Stimulated activated CD8-positive, alpha-beta memory T cell treated with anti-CD3 and anti-CD28 coated beads, Interleukin-15, amount 100 ng/mL, for 4 hours (primary cell): ENCODE results near the gene CTNNBIP1.
A peak's percentile ranks its signal among the peaks of the same experiment; 100 is the strongest.

ENCODE experiments used
- DNase-seq, 2 donors: peaks; one replicate each; pipeline ENCODE4 v3.0.0-alpha.2; 2020; ENCODE audit warnings: low read depth in 2 of 2

CTNNBIP1 gene

GRCh38 chr1:9877962-9878361, 32.1 kb downstream of the CTNNBIP1 start:
- no peak for DNase-seq

- DNase-seq = no peak
These were observed 34.5 kb downstream of the CTNNBIP1 start for GRCh38 chr1:9875636-9876000.

DNA sequence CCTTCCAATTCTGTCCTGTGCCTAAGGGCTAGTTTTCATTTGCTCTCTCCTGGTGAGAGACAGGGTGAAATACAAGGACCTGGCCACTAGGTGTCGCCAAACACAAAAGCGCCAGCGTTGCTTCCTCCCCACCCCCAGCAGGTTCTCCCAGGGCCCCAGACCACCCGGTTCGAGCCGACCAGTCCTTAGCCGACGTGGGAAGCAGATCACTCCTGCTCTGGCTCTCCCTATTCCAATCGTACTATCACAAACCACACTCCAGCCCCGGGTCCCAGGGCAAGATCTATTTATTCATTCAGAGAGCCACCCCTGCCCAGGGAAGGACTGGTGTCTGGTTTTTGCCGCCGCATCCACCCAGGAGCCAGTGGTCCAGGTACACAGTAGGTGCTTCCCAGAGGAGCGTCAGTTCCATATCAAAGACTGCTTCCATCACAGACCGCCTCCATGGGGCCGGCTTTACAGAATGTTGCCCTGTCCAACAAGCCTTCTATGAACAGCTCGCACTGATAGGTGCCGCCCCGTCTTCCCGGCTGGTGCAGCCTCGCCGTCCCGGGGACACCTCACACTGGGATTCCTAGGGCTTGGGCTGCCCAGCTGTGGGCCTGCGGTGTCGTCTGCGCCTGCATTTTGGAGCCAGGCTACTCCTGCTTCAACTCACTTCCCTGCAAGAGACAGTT, 35.0 kb downstream of the CTNNBIP1 start:
- DNase-seq = peak; percentile 32 to 48

GRCh38 chr1:9874412-9874811, 35.7 kb downstream of the CTNNBIP1 start:
- DNase-seq = no peak

DNA sequence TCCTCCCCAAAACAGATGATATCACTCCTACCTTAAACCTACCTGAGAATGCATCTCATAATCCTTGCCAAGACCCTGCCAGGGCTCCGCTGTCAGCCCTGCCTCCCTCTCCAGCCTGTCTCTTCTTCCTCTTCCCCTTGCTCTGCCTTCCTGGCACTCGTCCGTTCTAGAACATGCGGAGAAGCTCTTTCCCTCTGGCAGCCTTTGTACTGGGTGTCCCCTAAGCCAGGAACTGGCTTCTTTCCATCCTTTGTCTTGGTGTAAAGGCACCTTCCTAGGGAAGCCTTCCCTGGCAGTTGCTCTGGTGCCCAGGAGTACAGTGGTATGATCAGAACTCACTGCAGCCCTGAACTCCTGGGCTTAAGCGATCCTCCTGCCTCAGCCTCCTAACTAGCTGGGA, 36.1 kb downstream of the CTNNBIP1 start:
- DNase-seq = no peak

DNA sequence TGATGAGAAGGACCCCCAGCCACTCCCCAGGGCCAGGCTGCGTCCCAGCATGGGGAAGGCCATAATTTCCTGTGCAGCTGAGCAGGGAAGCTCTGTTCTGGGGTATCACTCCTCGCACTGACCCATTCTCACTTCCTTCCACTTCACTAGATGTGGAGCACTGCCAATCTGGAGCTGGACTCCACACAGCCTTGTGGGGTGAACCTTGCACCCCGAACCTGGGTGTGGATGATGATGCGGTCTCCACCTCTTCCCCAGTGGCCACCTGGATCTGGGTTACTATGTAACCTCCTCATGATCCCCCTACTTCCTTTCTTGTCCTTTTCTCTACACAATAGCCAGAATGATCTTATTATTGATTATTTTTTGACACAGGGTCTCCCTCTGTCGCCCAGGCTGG, 36.7 kb downstream of the CTNNBIP1 start:
- no peak for DNase-seq

DNA sequence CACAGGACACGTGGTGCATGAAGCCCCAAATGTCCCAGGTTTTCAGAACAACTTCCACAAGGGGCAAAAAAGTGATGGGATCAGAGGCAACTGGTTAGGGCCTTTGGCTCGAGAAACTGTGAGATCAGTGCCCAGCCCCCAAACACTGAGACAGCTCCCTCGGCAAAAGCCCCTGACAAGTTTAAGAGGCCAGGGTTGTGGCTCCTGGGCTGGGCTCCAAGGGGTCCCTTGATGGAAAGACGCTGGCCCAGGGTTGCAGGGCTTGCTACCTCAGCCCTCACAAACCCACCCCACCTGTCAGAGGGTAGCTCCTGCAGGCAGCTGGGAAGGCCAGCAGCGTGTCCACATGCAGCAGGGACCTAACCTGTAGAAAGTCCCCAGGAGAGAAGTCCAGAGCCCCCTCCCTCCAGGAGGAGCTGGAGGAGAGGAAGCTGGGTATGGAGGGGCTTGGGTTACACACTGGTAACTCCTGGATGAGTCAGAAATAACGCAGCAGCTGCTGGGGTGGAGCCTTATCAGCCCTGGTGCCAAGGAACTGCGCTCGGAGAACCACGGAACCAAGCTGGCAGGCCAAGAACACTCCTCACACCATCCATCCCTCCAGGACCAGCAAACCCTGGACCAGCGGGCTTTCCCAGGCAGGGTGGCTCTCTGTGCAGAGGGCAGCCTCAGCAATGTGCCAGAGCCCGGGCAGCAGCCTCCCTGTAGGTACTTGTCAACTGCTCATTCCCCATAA, 37.5 kb downstream of the CTNNBIP1 start:
- no peak for DNase-seq

DNA sequence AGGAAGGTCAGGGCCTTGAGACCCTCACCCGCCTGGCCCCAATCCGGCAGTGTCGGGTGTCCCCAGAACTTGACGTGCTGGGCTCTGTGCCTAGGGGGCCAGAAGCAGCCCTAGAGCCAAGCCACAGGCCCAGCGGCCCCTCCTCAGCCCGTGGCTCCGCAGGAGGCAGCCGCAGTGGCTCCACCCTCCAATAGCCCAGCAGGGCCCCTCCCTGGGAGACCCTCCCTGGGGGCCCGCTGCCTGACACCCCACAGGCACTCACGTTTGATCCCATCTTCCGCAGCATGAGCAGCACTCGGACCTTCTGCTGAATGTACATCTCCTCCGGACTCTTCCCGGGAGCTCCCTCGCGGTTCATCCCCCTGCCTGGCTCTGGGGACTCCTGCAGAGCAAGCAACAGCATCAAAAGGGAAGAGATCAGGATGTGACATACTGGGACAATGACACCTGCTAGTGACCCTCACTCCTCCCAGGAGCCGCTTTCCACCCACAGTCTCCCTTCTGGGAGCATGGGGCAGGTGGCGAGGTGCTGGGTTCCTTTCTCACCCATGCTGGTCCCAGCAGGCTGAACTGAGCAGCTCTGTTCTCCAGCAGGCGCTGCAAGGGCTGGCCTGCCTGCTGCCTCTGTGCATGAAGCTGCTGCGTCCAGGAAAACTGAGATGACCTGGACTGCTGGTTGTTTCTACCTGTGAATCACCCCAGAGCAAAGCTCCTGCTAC, 38.2 kb downstream of the CTNNBIP1 start:
- DNase-seq = no peak

DNA sequence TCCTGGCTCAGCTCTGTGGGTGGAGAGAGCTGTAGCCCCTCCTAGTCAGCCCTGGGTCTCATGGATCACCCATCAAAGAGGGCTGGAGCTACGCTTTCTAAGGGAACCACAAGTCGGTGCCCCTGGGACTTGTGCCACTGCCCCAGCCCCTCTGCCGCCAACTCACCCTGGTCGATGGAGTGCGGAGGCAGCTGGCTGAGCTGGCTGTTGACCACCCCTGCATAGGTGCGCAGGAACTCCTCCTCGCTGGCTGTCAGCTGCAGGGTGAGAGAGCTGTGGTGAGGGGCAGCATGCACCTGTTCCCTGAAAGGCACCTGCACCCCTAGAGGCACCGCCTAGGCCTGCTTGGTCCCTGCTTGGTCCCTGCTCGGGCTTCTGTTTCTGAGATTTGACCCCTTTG, 39.0 kb downstream of the CTNNBIP1 start:
- no peak for DNase-seq

GRCh38 chr1:9870572-9870971, 39.5 kb downstream of the CTNNBIP1 start:
- DNase-seq = no peak

GRCh38 chr1:9869831-9870251, 40.2 kb downstream of the CTNNBIP1 start:
- DNase-seq = no peak

- no peak for DNase-seq
These were observed 41.9 kb downstream of the CTNNBIP1 start for GRCh38 chr1:9868244-9868590.

- DNase-seq = peak; percentile 55 to 71
These were observed 42.4 kb downstream of the CTNNBIP1 start for GRCh38 chr1:9867408-9868243.

GRCh38 chr1:9866836-9867235, 43.2 kb downstream of the CTNNBIP1 start:
- DNase-seq = no peak

- DNase-seq = no peak
These were observed 44.3 kb downstream of the CTNNBIP1 start for GRCh38 chr1:9865724-9866123.

DNA sequence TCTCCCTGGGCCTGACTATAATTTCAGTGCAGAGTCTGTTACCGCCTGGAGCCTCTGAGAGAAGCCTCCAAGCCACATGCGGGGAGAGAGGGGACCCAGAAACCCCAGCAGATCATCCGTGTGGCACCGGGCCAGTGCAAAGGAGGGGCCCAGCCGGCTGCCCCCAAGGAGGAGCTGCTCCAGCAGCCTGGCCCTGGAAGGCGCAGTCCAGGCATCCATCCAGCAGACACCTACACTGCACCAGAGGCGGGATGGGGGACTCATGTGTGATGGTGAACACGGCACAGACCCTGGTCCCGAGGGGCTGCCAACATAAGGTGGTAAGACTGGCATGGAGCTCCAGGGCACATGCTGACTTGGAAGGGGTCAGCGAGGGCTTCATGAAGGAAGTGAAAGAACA, 46.7 kb downstream of the CTNNBIP1 start:
- DNase-seq = no peak

DNA sequence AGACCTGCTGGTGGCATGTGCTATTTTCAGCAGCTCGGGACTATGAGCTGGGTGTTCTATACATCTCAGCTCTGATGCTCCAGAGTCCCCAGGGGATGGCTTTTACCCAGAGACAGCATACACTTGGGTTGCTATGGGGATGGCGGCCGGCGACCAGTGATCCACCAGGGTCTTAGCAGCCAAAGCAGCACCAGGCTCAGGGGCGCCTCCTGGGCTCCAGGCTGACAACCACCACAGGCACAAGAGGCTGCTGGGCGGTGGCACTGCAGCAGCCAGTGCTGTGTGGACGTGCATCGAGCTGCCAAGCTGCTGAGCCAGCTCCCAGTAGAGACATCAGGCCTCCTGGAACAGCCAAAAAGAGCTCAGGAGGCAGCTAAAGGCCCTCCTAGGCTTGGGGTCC, 48.7 kb downstream of the CTNNBIP1 start:
- DNase-seq = no peak

- no peak for DNase-seq
These were observed 49.2 kb downstream of the CTNNBIP1 start for GRCh38 chr1:9860887-9861286.

DNA sequence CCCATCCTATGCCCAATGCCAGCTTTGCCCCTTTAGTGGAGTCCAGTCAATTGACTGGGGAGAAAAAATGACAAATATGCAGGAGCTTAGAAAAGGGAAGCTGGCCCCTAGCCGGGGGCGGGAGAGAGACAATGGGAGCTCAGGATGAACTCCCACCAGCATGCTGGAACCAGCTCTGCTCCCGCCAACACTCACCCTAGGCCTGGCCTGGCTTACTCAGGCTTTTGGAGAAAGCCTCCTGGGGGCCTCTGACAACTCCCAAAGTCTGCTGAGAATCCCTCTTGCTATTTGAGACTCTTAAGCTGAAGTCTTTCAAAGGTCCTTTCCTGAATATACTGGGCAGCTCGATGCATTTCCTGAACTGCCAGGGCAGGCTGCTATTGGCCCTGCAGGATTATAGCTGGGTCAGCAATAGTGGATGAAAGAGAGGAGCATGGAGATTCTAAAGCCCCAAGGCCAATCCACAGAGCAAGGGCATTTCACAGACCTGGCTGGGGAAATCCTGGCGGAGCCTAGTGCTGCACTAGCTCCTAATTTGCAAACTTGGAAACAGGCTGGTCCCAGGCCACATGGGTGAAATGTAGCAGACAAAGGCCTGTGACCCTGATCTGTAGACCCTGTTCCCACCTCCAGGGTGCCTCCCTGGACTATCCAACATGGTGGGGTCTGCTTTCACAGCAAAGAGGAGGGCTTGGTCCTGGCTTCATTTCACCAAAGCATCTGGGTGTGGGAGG, 50.6 kb downstream of the CTNNBIP1 start:
- DNase-seq = no peak

GRCh38 chr1:9858293-9859035, 51.6 kb downstream of the CTNNBIP1 start:
- DNase-seq = no peak

DNA sequence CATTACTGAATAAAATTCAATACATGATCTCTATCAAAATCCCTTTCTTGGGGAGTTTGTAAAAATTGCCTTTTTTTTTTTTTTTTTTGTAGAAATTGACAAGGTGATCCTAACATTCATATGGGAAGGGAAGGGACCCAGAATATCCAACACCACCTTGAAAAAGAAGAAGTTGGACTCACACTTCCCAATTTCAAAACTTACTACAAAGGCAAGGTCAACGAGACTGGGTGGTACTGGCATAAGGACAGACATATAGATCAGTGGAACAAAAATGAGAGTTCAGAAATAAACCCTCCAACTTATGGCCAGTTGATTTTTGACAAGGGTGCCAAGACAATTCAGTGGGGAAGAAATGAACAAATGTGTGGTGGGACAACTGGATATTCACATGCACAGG, 54.9 kb downstream of the CTNNBIP1 start:
- no peak for DNase-seq
